GM12874 (cell line): Measurements from ENCODE around the gene ANKRD6.

Source experiments
- CTCF ChIP-seq: IDR thresholded peaks from 2 replicates; pipeline ENCODE4 v1.5.1; 2011; ENCODE audit warnings: low read depth, mild to moderate bottlenecking, control low read depth, low read length, moderate library complexity; ENCODE audit not compliant: insufficient read depth

ANKRD6 gene

DNA sequence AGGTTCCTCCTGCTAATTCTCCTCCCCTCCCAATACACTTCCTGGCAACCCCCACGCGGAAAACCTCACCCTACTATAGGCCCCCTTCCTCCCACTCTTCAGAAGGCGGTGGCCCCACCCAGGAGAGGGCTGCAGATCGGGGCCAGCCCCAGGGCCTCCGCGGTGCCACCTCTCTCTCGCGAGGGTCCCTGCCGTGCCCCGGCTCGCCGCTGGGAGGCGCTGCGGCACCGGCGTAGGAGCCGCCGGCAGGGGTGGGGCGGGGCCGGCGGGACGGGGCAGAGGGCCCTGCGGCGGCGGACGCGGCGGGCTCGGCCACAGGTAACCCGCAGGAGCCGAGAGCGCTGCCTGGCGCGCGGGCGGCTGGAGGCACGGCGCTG is at the start of gene ANKRD6:
TSS of gene ANKRD6 (plus strand) at position 278 of the 377 bp plus-strand sequence. CDS start 133,825 bp downstream, outside the sequence.
- peak; percentile 93 for TF ChIP-seq CTCF

DNA sequence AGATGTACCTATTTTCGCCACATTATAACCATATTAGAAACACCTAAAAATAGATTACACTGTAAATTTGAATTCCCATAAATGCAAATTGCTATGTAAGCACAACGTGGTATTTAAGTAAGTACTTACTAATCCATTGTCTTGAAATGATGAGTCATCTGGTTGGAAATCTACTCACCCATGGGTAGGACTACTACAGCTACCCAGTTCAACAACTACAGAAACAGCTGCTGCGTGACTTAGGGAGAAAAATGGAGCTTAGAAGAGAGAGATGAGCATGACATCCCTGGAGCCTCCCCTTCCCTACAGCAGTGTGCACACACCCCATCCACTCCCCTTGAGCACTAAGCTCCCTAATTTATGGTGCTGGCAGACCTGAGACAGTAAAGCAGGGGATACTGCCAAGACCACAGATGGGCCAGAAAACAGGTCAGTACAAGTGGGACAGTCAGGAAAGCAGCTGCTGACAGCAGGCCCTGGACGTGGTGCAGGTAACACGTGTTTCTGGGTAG is 47.7 kb upstream of the ANKRD6 start:
- no peak for TF ChIP-seq CTCF

DNA sequence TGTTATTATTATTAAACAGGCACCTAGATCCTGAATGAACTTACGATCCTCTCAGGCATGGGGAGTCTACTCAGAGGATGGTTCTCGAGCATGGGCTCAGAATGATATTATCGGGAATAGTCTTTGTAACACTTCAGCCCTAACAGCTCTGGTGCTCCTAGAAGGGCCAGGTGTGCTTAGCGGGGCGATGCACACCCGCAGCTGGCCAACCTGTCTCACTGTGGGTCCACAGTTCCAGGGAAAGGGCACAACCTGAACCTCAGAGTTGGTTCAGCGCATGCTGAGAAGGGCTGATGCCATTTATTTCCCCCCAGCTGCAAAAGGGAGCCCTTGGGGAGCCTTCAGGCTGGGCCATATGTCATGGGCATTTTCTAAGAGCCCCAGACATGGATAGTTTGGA is 47.1 kb upstream of the ANKRD6 start:
- TF ChIP-seq CTCF: no peak

- no peak for TF ChIP-seq CTCF
Measured at GRCh38 chr6:89386917-89387491, 45.9 kb upstream of the ANKRD6 start.

- TF ChIP-seq CTCF: no peak
Measured at GRCh38 chr6:89387516-89388201, 45.3 kb upstream of the ANKRD6 start.

DNA sequence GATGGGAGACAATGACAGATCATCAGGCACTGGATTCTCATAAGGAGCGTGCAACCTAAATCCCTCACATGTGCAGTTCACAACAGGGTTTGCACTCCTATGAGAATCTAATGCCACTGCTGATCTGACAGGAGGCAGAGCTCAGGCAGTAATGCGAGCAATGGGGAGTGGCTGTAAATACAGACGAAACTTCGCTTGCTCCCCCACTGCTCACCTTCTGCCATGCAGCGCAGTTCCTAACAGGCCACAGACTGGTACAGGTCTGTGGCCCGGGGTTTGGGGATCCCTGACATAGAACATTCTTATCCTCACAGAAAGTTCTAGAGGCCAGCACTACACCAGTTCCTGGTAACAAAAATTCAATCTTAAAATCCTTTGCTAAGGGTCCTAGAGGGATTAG is 44.1 kb upstream of the ANKRD6 start:
- no peak for TF ChIP-seq CTCF

DNA sequence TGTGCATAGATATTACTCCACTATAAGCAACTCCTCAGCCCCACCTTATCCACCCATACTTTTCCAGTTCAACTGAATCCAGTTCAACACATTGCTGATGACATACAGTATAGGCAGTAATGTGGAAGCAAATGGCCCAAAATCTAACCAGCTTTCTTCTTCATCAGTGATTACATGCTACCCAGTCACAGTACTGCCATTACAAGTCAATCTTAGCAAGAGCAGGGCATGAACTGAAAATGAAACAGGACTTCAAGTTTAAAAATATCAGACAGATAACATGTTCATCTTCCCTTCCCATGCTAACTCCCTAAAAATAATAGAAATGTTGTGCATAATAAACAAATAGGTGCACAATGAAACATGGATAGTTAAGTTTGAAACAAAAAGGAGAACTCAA is 40.1 kb upstream of the ANKRD6 start:
- no peak for TF ChIP-seq CTCF
